Activated CD8-positive, alpha-beta memory T cell treated with anti-CD3 and anti-CD28 coated beads for 1 hour (primary cell): Measurements from ENCODE around the gene KLHL35.

Experiments
- DNase-seq, 2 donors: peaks; one replicate each; pipeline ENCODE4 v3.0.0-alpha.2; 2020; ENCODE audit warnings: low read depth in 1 of 2; ENCODE audit errors: extremely low read depth in 1 of 2

The KLHL35 gene

DNA sequence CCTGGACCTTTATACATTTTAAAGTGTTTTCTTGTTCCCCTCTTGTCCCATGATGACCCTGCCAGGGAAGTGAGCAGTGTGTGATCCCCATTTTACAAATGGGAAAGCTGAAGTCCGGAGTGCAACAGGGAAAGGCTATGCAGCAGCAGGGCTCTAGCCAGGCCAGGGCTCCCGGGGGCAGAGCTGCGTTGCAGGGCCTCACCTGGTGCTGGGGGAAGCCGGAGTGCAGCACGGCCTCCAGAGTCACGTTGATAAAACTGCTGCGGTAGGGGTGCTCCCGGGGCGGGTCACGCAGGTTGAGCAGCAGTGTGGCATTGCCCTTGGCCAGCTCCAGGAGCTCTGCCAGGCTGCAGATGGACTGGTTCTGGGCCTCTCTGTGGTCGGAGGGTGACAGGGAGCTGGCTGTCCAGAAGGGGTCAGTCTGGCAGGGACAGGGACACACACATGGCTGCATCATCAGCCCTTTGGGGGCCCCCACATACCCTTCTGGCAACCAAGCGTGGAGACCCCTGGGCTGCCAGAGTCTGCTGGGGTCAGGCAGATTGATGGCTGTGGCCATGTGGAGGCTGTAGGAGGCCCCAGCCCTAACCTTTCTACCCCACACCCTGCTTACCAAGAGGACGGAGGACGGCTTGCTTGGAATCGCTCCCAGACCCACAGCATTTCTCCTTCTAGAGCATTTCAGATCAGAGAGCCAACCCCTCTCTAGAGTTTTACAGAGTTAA is 9.3 kb upstream of the KLHL35 start:
- DNase-seq: no peak

DNA sequence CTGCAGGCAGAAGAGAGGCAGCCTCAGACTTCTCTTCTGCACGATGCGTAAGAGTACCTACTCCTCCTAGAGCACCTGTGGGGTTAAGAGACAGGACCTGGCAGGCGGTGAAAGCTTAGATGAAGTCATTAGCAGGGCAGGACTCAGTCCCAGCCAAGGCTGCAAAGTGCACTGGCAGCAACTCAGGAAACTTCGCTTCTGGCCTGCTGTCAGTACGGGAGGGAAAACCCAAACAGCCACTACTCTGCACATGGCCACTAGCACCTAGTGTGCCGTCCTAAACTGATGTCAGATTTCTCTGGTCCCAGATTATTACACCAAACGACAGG is 8.8 kb upstream of the KLHL35 start:
- no peak for DNase-seq

DNA sequence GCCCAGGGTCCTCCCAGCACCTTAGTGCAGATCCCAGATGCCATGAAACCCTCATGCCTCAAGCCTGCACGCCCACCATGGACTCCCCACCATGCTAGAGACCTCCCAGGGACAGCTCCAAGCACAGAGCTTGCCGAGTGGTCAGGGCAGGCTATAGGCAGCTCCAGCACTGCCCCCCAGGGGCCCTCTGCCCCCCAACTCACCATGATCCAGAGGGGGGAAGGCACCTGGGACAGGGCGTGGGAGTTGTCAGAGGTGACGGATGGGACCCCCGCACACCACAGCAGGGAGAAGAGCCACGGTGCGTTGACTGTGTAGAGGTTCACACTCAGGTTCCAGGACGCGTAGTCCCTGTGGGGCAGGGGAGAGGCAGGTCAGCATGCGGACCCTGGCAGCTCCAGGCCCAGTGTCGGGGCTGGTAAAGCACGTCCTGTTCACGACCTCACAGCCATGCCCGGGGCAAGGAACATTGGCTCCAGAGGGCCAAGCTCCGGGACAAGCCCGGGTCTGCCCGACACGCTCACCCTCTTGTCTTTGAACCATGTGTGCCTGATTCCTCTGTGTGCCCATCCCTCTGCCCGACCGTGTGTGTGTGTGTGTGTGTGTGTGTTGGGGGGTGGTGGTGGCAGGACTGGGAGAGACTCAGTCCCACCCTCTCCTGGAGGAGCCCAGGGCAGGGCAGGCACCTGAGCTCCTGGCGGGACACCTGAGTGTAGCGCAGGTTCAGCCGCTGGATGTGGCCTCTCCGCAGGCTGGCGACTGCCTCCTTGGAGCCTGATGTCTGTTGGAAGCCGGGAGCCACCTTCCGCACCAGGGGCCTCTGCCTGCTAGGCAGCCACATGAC is 8.2 kb upstream of the KLHL35 start:
- DNase-seq: no peak

DNA sequence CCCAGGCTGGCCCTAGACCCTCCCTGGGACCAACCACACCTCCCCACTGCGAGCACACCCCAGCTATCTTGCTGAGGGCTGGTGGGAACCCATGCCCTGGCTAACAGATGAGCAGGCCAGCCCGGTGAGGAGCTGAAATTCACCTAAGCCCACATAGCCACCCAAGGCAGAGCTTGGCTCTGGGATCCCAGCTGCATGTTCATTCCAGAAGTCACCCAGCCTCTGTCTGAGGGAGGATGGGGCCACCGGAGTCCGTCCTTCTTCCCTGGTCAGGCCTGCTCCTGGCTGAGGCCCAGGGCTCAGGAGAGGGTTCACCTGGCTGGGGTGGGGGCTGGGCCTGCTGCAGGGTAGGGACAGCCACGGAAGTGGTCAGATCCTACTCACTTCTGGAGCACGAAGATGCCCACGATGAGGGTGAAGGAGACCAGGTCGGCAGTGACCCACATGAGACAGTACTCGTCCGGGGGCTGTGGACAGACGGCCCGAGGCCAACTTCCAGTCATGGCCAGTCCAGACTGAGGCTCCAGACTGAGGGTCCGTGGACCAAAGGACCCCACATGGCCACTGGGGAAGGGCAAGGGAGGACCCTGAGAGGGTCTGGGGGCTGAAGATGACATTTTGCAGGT is 6.6 kb upstream of the KLHL35 start:
- DNase-seq: no peak

DNA sequence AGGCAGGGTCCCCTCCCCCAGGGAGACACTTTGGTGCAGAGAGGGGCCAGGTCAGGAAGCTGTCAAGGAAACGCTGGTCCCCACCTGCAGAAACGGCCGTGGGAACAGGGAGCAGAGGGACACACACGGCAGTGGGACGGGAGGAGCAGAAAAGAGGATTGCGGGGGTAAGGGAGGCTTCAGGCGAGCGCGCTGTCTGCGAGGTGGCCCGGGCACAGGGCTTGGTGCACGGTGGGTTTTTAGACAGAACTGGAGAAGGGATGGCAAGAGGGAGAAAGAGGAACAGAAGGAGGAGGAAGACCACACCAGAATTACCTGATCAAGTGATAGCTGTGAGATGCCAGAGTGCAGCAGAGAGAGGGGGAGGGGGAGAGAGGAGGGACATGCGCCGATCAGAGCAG is 6.0 kb upstream of the KLHL35 start:
- no peak for DNase-seq

DNA sequence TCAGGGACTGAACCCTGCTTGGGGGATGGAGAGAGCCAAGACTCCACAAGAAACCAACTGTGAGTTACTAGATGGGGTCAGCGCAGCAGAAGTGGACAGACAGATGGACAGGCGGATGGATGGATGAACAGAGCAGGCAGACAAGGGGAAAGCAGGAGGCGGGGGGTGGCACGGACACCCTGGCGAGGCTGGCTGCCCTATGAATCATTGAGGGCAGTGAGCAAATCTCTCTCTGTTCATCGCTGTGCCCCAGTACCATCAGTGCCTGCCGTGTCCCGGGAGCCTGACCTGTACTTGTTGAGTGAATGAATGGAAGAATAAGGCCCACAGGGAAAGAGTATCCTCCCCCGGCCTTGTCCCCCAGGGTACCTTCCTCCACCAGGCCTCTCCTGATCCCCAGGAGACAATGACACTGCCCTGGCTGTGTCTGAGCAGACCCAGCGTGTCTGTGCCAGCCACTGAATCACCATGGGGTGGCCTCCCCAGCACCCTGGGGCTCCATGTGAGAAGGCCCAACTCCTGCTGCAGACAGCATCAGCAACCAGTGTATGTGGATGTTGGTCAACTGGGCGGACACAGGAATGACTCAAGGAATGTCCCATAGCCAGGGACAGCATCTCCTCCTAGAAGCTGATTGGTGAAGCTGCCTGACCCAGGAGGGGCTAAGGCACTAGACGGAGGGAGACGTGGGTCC is 5.1 kb upstream of the KLHL35 start:
- DNase-seq: no peak

DNA sequence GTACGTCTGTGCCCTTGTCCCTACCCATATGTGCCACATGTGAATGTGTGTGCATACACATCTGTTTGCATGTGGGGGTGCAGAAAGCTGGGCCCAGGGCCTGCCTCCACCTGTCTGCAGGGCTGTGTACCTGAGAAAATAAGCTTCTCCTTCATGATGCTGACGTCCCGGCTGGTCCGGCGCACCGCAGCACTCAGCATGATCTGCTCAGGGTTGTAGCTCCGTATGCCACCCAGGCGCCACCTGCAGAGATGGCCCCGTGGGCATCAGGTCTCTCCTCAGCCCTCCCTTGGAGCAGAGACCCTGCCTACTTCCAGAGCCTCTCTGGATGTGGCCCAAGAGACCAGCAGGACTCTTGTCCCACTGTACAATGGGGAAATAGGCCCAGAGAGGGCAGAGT is 3.8 kb upstream of the KLHL35 start:
- no peak for DNase-seq

DNA sequence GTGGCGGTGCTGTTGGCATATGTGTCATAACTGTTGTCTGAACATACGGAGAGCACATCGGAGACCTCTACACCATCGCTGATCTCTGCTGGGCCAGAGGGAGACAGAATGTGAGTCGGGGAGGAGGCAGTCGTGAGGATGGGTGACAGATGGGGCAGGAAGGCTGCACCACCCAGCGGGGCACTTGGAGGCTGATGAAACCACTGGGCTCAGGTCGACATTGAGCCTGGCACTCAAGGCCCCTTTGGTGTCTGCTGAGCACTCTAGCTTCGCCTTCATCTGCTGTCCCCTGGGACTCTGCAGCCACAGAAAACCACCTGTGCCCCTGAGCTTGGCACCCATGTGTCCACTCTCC is 2.5 kb upstream of the KLHL35 start:
- no peak for DNase-seq

DNA sequence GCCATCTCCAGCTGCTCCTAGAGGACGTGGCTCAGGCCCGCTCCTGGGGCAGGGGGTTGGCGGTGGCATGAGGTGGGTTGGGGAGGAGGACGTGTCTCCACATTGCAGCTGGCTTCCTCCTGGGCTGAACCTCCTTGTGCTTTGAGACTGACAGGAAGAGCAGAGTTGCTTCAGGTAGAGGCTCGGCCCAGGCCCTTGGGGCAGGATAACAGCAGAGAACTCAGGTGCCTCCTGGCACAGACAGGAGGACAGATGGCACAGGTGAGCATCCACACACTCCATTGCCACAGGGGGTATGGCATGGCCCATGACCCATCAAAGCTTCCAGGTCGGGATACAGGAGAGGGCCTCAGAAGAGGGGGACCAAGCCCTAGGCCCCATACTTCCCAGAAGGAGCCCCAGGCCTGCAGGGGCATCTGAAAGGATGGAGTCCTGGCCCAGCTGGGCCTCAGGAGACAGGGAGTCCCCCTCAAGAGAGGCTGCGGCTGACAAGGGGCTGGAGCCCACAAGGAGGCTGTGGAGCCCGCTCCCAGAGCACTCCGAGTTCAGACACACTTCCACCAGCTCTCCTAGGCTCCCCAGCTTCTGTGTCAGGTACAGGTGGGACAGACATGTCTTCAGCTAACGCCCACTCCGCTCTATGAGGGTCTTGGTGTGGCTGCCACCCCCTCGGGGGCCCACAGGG is 2.0 kb upstream of the KLHL35 start:
- DNase-seq: no peak

DNA sequence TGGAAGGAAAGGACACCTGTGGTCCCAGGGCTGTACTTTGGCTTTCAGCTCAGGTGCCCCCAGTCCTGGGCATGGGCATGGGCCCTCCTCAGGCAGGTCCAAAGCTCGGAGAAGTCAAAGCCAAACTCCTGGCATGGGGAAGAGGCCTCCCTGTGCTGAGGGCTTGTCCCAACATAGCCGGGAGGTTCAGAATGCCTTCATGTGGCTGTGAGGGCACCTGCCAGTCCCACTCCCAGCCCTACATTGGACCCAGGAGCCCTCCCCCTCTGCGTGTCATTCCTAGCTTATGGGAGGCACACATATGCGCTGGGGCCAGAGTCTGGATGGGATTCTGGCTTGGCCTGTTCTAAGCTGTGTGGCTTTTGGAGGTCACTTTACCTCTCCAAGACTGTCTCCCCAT is 1.0 kb upstream of the KLHL35 start:
- DNase-seq: no peak

DNA sequence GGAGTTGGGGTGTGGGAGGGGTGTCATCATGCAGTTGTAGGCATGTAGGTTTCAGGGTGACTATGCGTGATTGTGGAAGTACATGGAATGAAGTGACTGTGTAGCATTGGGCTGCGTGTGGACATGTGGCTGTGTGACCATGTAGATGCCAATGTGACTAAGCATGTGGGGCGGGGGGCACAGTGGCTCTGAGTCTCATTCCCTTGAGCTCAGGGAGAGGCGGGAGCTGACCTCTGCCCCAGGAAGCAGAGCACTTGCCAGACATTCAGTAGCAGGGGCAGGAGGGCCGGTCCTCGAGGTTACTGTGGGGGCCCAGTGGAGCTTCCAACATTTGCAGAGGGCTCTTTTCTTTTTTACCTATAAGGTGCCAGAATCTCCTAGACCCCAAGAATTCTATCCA is 440 bp upstream of the KLHL35 start:
- no peak for DNase-seq

DNA sequence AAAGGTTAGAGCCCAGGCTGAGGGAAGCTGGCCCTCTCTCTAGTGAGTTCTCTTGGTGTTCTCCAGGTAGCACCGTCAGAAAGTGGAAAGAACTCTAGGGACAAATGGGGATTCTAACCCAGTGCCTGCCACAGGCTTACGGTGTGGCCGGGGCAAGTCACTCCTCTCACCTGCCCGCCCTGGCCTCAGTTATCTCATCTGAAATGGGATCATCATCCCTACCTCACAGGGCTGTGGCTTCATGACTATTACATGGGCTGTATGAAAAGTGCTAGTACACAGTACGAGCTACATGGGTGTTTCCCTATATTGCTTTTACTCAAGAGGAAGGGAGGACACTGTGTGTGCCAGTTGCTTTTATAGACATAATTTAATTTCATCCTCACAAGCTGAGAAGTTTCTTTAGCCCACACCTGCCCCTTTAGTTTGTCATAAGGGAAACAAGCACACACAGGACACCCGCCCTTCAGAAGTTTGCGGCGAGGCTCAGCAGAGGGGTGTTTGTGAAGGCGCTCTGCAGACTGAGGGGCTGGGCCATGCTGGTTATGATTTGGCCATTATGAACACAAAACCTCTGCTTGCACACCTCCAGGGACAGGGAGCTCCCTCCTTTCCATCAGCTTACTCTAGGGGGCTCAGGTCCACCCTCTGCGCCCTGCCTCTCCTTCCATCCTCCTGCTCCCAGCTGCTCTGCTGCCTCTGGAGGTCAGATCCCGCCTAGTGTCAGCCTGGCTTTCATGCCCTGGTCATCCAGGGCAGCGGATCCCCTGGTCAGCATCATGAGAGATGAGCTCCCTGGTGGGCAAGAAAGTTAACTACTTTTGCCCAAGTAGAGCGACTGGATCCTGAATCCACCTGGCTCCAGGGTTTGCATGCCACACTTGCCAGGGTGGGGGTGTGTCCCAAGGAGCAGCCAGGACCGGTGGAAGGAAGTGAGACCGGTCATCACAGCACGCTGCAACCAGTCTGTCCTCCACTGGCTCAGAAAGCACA is 1.2 kb downstream of the KLHL35 start:
- DNase-seq: no peak

DNA sequence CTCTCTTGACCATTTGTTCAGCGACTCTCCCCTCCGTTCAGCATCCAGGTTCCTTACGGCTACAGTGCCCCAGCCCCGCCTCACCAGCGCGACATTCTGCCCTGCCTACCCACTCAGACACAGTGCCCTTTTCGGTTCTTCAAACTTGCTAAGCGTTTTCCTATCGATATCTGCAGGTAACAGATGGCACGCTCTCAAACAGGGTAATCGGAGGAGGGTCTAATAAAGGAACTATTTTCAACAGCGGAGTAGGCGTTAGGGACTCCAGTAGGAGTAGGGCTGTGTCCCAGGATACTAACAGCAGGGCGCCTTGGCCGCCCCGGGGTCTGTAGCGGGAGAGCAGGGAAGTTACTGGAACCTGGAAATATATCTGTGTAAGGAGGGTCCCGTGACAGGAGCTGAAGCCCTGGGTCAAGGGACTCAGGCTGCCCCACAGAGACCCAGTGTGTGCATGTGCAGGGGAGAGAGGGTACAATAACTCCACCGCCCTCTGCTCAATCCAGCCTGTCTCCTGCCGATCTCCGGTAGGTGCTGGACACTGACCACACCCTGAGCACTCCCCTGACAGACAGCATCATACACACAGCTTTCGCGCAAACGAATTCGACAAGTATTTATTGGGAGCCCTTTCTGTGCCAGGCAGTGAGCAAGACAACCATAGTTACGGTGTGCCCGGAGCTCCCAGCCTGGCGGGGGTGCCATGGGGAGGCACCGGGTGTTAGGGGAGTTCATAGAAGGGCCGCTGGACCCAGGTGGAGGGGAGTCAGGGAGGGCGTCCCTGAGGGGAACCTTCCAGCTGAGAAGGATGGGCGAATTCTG is 2.1 kb downstream of the KLHL35 start:
- no peak for DNase-seq

DNA sequence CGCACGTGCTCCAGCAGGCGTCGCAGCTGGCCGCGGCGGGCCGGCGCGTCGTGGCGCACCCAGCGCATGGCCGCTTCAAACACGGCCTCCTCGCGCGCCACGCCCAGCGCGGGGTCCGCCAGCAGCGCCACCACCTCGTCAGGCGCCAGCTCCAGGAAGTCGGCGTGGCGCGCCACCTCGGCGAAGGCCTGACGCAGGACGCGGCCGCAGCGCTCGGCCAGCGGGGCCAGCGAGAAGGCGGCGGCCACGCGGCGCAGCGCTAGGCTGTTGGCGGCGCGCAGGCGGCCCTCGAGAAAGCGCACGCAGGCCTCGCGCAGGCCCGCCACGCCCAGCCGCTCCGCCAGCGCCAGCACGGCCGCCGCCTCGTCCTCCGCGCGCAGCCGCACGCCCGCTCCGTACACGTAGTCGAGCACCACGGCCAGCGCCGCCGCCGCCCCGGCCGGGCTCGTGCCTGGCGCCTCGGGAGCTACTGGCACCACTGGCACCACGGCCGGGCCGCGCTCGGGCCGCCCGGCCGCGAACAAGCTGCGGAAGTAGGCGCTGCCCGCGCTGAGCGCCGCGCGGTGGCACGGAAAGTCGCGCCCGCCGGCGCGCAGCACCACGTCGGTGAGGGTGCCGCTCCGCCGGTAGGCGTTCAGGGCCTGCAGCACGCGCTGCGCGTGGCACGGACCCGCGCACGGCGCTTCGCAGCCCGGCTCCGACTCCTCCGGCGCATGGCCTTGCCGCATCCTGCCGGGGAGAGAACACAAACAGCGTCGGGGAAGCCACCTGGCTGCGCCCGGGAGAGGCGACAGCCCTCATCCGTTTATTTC is 2.9 kb downstream of the KLHL35 start:
- peak in 1 of 2 donors; percentile 35 for DNase-seq

DNA sequence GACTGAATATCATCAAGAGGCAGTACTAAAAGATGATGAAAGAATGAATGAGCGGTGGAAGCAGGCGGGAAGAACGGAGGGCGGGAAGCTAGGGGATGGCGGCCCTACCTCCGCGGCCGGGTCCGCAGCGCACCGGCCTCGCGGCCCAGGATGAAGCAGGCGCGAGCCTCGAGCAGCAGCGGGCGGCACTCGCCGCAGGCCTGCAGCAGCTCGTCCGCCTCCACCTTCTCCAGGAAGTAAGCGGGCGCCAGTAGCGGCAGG is 3.4 kb downstream of the KLHL35 start:
- DNase-seq: no peak

DNA sequence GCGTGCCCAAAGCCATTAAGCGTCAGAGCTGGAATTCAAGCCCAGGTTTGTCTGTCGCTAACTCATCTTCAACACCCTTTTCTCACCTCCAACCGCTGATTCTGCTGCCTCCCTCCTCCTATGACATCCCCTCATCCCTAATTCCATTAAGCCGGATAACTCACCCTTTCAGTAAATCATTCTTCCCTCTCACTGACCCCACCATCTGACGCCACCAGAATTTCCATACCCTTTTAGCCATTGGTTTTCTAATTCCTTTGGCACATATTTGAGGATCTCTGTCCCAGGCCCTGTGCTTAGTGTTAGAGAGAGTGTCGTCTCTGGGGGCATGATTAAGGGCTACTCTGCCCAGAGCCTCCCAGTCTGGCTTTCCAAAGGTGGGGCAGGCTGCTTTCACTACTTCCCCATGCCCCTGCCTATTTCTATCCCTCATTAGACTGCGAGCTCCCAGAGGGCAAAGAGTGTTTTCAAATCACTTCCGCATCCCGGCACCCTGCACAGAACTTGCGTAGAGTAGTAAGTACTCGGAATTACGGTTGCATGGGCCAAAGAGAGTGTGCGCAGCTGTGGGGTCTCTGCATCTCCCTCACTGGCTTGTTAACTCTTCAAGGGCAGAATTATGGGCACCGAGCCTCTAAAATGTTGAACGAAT is 3.9 kb downstream of the KLHL35 start:
- no peak for DNase-seq

DNA sequence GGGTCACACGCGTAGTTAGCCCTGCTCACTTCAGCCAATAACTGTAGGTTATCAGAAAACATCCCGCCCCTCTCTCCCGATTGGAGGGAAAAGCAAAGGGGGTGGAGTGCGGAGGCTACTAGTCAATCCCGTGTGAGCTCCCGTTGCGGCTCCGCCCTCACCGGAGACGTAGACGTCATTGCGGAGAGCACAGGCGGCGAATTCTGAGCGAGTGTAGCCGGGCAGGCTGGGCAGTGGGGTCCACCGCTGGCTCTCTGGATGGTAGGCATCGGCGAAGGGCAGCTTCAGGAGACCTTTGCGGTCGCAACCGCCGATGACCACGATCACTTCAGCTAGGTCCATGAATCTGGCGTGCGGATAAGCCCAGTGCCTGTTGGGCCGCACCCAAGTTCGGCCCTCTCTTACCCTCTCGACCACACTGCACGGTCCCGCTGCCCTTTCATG is 4.7 kb downstream of the KLHL35 start:
- peak; percentile 16 to 43 for DNase-seq

DNA sequence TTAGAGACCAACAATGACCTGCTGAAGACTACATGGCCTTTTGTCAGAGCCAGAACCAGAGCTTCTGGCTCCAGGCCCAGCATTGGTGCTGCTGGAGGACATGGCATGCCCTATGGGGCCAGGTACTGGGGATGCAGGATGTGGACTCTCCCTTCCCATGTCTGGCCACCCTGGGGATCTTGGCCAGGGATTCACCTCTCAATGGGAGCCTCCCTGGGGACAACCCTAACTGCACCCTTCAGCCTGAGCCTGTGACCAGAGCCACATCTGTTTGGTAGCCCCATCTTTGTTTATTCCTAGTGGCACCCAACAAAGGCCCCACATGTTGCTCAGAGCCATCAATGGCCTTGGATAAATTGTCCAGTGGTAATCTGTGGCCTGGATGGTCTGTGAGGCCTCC is 5.8 kb downstream of the KLHL35 start:
- no peak for DNase-seq
